H9 (cell line): ENCODE data around the gene BEST2. TPM values are rescaled to one million over a fixed set of nuclear protein-coding genes. Genes with fewer than 3 reads are reported as not detected.

Experiments
- DNase-seq: peaks from one replicate; pipeline ENCODE4 v3.0.0-alpha.2; 2017
- H2AFZ ChIP-seq: one replicate; pipeline ENCODE4 v1.6.1; 2013; ENCODE audit warnings: mild to moderate bottlenecking, low read length, control low read depth, moderate library complexity
- H2AK5ac ChIP-seq: 2 replicates; pipeline ENCODE4 v1.6.1; 2013; ENCODE audit warnings: low read length, control low read depth, mixed read lengths; ENCODE audit not compliant: insufficient read length
- H2BK120ac ChIP-seq: one replicate; pipeline ENCODE4 v1.6.1; 2013; ENCODE audit warnings: low read depth, mild to moderate bottlenecking, low read length, control low read depth, inconsistent platforms; ENCODE audit not compliant: poor library complexity, severe bottlenecking
- H2BK12ac ChIP-seq: 2 replicates; pipeline ENCODE4 v1.6.1; 2013; ENCODE audit warnings: low read length, control low read depth, mixed read lengths, low read depth; ENCODE audit not compliant: insufficient read length
- H2BK15ac ChIP-seq: 2 replicates; pipeline ENCODE4 v1.6.1; 2013; ENCODE audit warnings: low read depth, low read length, control low read depth
- H2BK20ac ChIP-seq: one replicate; pipeline ENCODE4 v1.6.1; 2013; ENCODE audit warnings: low read depth, mild to moderate bottlenecking, low read length, control low read depth, inconsistent platforms; ENCODE audit not compliant: poor library complexity, severe bottlenecking
- H2BK5ac ChIP-seq: 2 replicates; pipeline ENCODE4 v1.6.1; 2013; ENCODE audit warnings: low read length, control low read depth, mixed read lengths; ENCODE audit not compliant: insufficient read length
- H3K14ac ChIP-seq: 2 replicates; pipeline ENCODE4 v1.6.1; 2013; ENCODE audit warnings: low read length, control low read depth; ENCODE audit not compliant: insufficient read depth
- H3K18ac ChIP-seq: 2 replicates; pipeline ENCODE4 v1.6.1; 2013; ENCODE audit warnings: low read depth, mild to moderate bottlenecking, mixed read lengths, low read length, control low read depth; ENCODE audit not compliant: insufficient read length
- H3K23ac ChIP-seq: 2 replicates; pipeline ENCODE4 v1.6.1; 2013; ENCODE audit warnings: low read length, control low read depth, mixed read lengths, low read depth; ENCODE audit not compliant: insufficient read length
- H3K23me2 ChIP-seq: 2 replicates; pipeline ENCODE4 v1.6.1; 2013; ENCODE audit warnings: low read depth, mild to moderate bottlenecking, mixed read lengths, low read length, control low read depth; ENCODE audit not compliant: insufficient read length, poor library complexity, severe bottlenecking
- H3K27ac ChIP-seq: 2 replicates; pipeline ENCODE4 v1.5.1; 2013; ENCODE audit warnings: low read length, control low read depth, mixed read lengths, low read depth; ENCODE audit not compliant: insufficient read length
- H3K27me3 ChIP-seq: 2 replicates; pipeline ENCODE4 v1.6.1; 2013; ENCODE audit warnings: low read length, control low read depth, inconsistent platforms; ENCODE audit not compliant: insufficient read depth
- H3K4ac ChIP-seq: 2 replicates; pipeline ENCODE4 v1.6.1; 2013; ENCODE audit warnings: low read depth, mild to moderate bottlenecking, control low read depth, inconsistent platforms, low read length, moderate library complexity
- H3K4me1 ChIP-seq: 2 replicates; pipeline ENCODE4 v1.6.1; 2013; ENCODE audit warnings: low read length, control low read depth, inconsistent platforms; ENCODE audit not compliant: insufficient read depth
- H3K4me2 ChIP-seq: 2 replicates; pipeline ENCODE4 v1.6.1; 2013; ENCODE audit warnings: low read length, control low read depth, mixed read lengths; ENCODE audit not compliant: insufficient read length, insufficient read depth
- H3K56ac ChIP-seq: 2 replicates; pipeline ENCODE4 v1.6.1; 2013; ENCODE audit warnings: low read depth, mild to moderate bottlenecking, mixed read lengths, low read length, control low read depth; ENCODE audit not compliant: insufficient read length
- H3K79me1 ChIP-seq: 2 replicates; pipeline ENCODE4 v1.6.1; 2013; ENCODE audit warnings: low read depth, mild to moderate bottlenecking, moderate library complexity, low read length, control low read depth, inconsistent platforms; ENCODE audit not compliant: insufficient read depth, poor library complexity, severe bottlenecking
- H3K79me2 ChIP-seq: 2 replicates; pipeline ENCODE4 v1.6.1; 2013; ENCODE audit warnings: low read length, control low read depth, inconsistent platforms; ENCODE audit not compliant: insufficient read depth
- H3K9ac ChIP-seq: 2 replicates; pipeline ENCODE4 v1.6.1; 2013; ENCODE audit warnings: low read length, control low read depth, mixed read lengths; ENCODE audit not compliant: insufficient read length; ENCODE audit errors: extremely low read depth
- H3K9me3 ChIP-seq: one replicate; pipeline ENCODE4 v1.6.1; 2013; ENCODE audit warnings: low read depth, low read length, inconsistent platforms; ENCODE audit not compliant: control insufficient read depth
- H3T11ph ChIP-seq: one replicate; pipeline ENCODE4 v1.6.1; 2013; ENCODE audit warnings: mild to moderate bottlenecking, low read length, control low read depth, inconsistent platforms
- H4K20me1 ChIP-seq: one replicate; pipeline ENCODE4 v1.6.1; 2013; ENCODE audit not compliant: control insufficient read depth, insufficient read length, insufficient read depth
- H4K5ac ChIP-seq: 2 replicates; pipeline ENCODE4 v1.6.1; 2013; ENCODE audit warnings: low read depth, mild to moderate bottlenecking, mixed read lengths, low read length, control low read depth; ENCODE audit not compliant: insufficient read length
- H4K8ac ChIP-seq: replicated peaks from 2 replicates; pipeline ENCODE4 v1.6.1; 2013; ENCODE audit warnings: low read length, control low read depth, mixed read lengths, low read depth; ENCODE audit not compliant: insufficient read length
- H4K91ac ChIP-seq: 2 replicates; pipeline ENCODE4 v1.6.1; 2013; ENCODE audit warnings: low read depth, mild to moderate bottlenecking, moderate library complexity, mixed read lengths, low read length, control low read depth; ENCODE audit not compliant: insufficient read length
- H3K27ac Mint-ChIP-seq, 3 experiments: 2 replicates in 2 of 3; 3 replicates in 1 of 3; pipeline ENCODE4 v1.8.0; 2020 to 2021; ENCODE audit warnings: mixed read lengths in 3 of 3, mild to moderate bottlenecking in 1 of 3, moderate library complexity in 1 of 3
- H3K27me3 Mint-ChIP-seq: 2 replicates; pipeline ENCODE4 v1.8.0; 2021; ENCODE audit warnings: low read depth, mild to moderate bottlenecking, moderate library complexity, mixed read lengths
- H3K36me3 Mint-ChIP-seq, 3 experiments: 2 replicates in 2 of 3; 3 replicates in 1 of 3; pipeline ENCODE4 v1.8.0; 2020 to 2021; ENCODE audit warnings: low read depth in 3 of 3, mixed read lengths in 3 of 3; ENCODE audit not compliant: insufficient read depth in 1 of 3
- H3K4me1 Mint-ChIP-seq, 2 experiments: 2 replicates each; pipeline ENCODE4 v1.8.0; 2020; ENCODE audit warnings: mixed read lengths in 2 of 2
- H3K4me3 Mint-ChIP-seq, 2 experiments: 2 replicates in 1 of 2; 3 replicates in 1 of 2; pipeline ENCODE4 v1.8.0; 2020 to 2021; ENCODE audit warnings: mild to moderate bottlenecking in 2 of 2, mixed read lengths in 2 of 2, moderate library complexity in 1 of 2
- H3K9me3 Mint-ChIP-seq, 2 experiments: 2 replicates in 1 of 2; 3 replicates in 1 of 2; pipeline ENCODE4 v1.8.0; 2020; ENCODE audit warnings: mild to moderate bottlenecking in 2 of 2, mixed read lengths in 2 of 2, moderate library complexity in 1 of 2
- CTCF ChIP-seq: fragments of 200-600 bp; sonication (generic); conservative IDR thresholded peaks from 3 replicates; pipeline ENCODE4 v1.8.0; 2021; ENCODE audit warnings: antibody characterized with exemption, mild to moderate bottlenecking
- WGBS: extraction: QIAGEN DNeasy Blood & Tissue Kit; methylation state at CpG from one replicate; pipeline ENCODE4 v1.1.7; 2013; ENCODE audit warnings: missing lambda C conversion rate, low lambda C conversion rate, mixed read lengths; ENCODE audit not compliant: insufficient read length; ENCODE audit errors: extremely low coverage; 5-methylcytosine and 5-hydroxymethylcytosine counted together
- total RNA-seq: library from RNA; stranded (reverse); gene quantifications from 2 replicates; pipeline ENCODE4 v1.2.1, GENCODE V29; 2021

BEST2 gene
- total RNA-seq, 1 experiment from 2014 or later, result 1.6 TPM

- H3K4me1 ChIP-seq, result peaks cover 6% of the 10 kb centered on the region
- H2BK15ac ChIP-seq, result no peak overlapping the region
- no peak for DNase-seq
- H3K27ac ChIP-seq, result no peak overlapping the region
- no peak overlapping the region for H2BK5ac ChIP-seq
- H2AFZ ChIP-seq, result no peak overlapping the region
- H2BK20ac ChIP-seq, result no peak overlapping the region
- Mint-ChIP-seq H3K27ac (no peak overlapping the region), H3K9me3 (no peaks in the 10 kb centered on the region), H3K4me3 (no peak overlapping the region), H3K36me3 (no peaks in the 10 kb centered on the region), H3K4me1 (peaks cover 22 to 26% of the 10 kb centered on the region in 2 experiments), H3K27me3 (no peaks in the 10 kb centered on the region; the same call in 1 of the 2 replicates)
- H4K91ac ChIP-seq, result no peak overlapping the region
- H3K23me2 ChIP-seq, result peaks cover 13% of the 10 kb centered on the region
- no peak overlapping the region for H4K5ac ChIP-seq
- H3K4me2 ChIP-seq, result no peak overlapping the region
- H3K18ac ChIP-seq, result no peak overlapping the region
- no peaks in the 10 kb centered on the region for H3K79me1 ChIP-seq
- H3T11ph ChIP-seq, result no peak overlapping the region
- no peak overlapping the region for H2BK12ac ChIP-seq
- H2AK5ac ChIP-seq, result no peak overlapping the region
- no peaks in the 10 kb centered on the region for H3K27me3 ChIP-seq
- H4K8ac ChIP-seq, result no peak overlapping the region
- no peak for TF ChIP-seq CTCF
- H3K14ac ChIP-seq, result no peak overlapping the region
- H3K4ac ChIP-seq, result no peak overlapping the region
- H3K9ac ChIP-seq, result no peak overlapping the region
- H3K56ac ChIP-seq, result no peak overlapping the region
- no CpG with 5 or more reads among the region's 10 CpGs for WGBS
- H3K23ac ChIP-seq, result no peak overlapping the region
- no peak overlapping the region for H2BK120ac ChIP-seq
- no peaks in the 10 kb centered on the region for H3K9me3 ChIP-seq
- no peaks in the 10 kb centered on the region for H4K20me1 ChIP-seq
- no peaks in the 10 kb centered on the region for H3K79me2 ChIP-seq
Measured at GRCh38 chr19:12784394-12784870, 32.8 kb downstream of the BEST2 start.
